Spleen (tissue), 7 donors: ENCODE measurements around the gene TIRAP.

ENCODE experiments used
- POLR2A ChIP-seq, 3 donors: fragments of 450-650 bp; IDR thresholded peaks; one replicate each; pipeline ENCODE4 v1.5.1; 2017; ENCODE audit warnings: antibody characterized with exemption in 3 of 3, mild to moderate bottlenecking in 1 of 3
- POLR2AphosphoS5 ChIP-seq, 3 donors: sonication (generic); formaldehyde crosslinking; IDR thresholded peaks; one replicate each; pipeline ENCODE4 v1.5.1; 2017; ENCODE audit warnings: antibody characterized with exemption in 3 of 3
- TF ChIP-seq, protein P1 (sequence below), 11 experiments: fragments of 200-600 bp in 7 of 11; fragments of 450-650 bp in 4 of 11; sonication (generic) in 4 of 11; IDR thresholded peaks in 8 of 11; conservative IDR thresholded peaks in 3 of 11; 1 replicate in 7 of 11; 2 replicates in 4 of 11; pipeline versions ENCODE4 v1.4.0 to v1.8.0; 2016 to 2021; ENCODE audit warnings: antibody characterized with exemption in 11 of 11, inconsistent platforms in 4 of 11, mild to moderate bottlenecking in 1 of 11
- donor health status: DM: no; HTN: no; CAD: no; lungs with moderate emphysema.
- donor health status: DM: no; HTN: no; CAD: no.
- donor health status: DM: no; HTN: no; CAD: no.

DNA sequence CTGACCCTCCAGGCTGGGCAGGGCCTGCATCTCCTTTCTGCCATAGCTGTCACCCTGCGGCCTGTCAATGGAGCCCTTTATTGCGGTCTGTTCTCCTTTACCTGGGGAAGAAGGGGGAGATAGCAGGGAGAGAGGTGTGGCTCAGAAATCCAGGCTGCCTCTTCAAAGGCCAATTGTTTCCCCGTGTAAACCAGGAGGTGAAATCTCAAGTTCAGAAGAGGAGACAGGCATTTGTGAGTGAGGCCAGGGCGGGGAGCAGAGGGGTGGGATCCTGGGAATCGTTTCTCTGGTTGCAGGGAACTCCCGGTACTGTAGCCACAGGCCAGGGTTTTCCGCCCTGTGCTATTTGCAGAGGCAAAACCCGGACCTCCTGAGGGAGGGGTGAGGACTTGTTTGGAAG is 30.1 kb downstream of the TIRAP start:
- TF ChIP-seq POLR2AphosphoS5 (IDR thresholded peaks at IDR 0.05) (no peak), POLR2A (IDR thresholded peaks at IDR 0.05) (no peak)
- TF ChIP-seq, protein P1, sequence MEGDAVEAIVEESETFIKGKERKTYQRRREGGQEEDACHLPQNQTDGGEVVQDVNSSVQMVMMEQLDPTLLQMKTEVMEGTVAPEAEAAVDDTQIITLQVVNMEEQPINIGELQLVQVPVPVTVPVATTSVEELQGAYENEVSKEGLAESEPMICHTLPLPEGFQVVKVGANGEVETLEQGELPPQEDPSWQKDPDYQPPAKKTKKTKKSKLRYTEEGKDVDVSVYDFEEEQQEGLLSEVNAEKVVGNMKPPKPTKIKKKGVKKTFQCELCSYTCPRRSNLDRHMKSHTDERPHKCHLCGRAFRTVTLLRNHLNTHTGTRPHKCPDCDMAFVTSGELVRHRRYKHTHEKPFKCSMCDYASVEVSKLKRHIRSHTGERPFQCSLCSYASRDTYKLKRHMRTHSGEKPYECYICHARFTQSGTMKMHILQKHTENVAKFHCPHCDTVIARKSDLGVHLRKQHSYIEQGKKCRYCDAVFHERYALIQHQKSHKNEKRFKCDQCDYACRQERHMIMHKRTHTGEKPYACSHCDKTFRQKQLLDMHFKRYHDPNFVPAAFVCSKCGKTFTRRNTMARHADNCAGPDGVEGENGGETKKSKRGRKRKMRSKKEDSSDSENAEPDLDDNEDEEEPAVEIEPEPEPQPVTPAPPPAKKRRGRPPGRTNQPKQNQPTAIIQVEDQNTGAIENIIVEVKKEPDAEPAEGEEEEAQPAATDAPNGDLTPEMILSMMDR (IDR thresholded peaks at IDR 0.05 in 8 of 11, conservative IDR thresholded peaks at IDR 0.05 in 3 of 11): no peak
